GM19455 (cell line): Measurements from ENCODE around the gene DDX47.
"Not testable (repeated sequence)": the region's sequence is repeated elsewhere in the genome, so short reads cannot be mapped to it uniquely, and the experiment has no call there.

Experiments used
- ATAC-seq: cut with Tn5 transposase; IDR thresholded peaks from one replicate; pipeline ENCODE4 v1.9.1; 2021; ENCODE audit not compliant: unreplicated experiment

DDX47 gene

GRCh38 chr12:12870465-12870864 lies 57.3 kb downstream of the DDX47 start:
- ATAC-seq, result no peak

- no peak for ATAC-seq
Measured at GRCh38 chr12:12871587-12872138, 58.5 kb downstream of the DDX47 start.

- no peak for ATAC-seq
Measured at GRCh38 chr12:12872139-12872933, 59.2 kb downstream of the DDX47 start.

GRCh38 chr12:12872934-12873275 lies 59.8 kb downstream of the DDX47 start:
- ATAC-seq, result no peak

- ATAC-seq, result no peak
Measured at GRCh38 chr12:12874029-12874428, 60.9 kb downstream of the DDX47 start.

- ATAC-seq, result not testable (repeated sequence)
Measured at GRCh38 chr12:12875301-12875700, 62.2 kb downstream of the DDX47 start.

- no peak for ATAC-seq
Measured at GRCh38 chr12:12877153-12877768, 64.1 kb downstream of the DDX47 start.

GRCh38 chr12:12877781-12878455 lies 64.8 kb downstream of the DDX47 start:
- ATAC-seq, result no peak
